Astrocyte of the spinal cord (primary cell): ENCODE measurements around the gene PHC3.
"Not testable (repeated sequence)": the region's sequence is repeated elsewhere in the genome, so short reads cannot be mapped to it uniquely, and the experiment has no call there.

Experiments used
- DNase-seq: peaks from one replicate; pipeline ENCODE4 v3.0.0; 2011; ENCODE audit warnings: low read depth, low spot score
- H3K4me3 ChIP-seq: 2 replicates; pipeline ENCODE4 v1.5.1; 2011; ENCODE audit warnings: low read depth, mild to moderate bottlenecking, low read length, moderate library complexity
- in situ Hi-C: cut with HindIII; loops from 2 replicates; pipeline ENCODE4 v1.10.0; 2017; ENCODE audit warnings: low sequenced_read_pairs
- TF ChIP-seq, protein P1 (sequence below): IDR thresholded peaks from 2 replicates; pipeline ENCODE4 v1.5.1; 2012; ENCODE audit warnings: low read depth, mild to moderate bottlenecking, low read length, inconsistent platforms

Gene PHC3

GRCh38 chr3:170221924-170222646, 40.6 kb upstream of the PHC3 start, which contains the start of gene PRKCI:
Gene PRKCI (plus strand): TSS chr3:170222424. CDS start chr3:170222670, 246 bp downstream.
- in situ Hi-C loops = no loop called here
- DNase-seq = peak; percentile 98
- TF ChIP-seq, protein P1, sequence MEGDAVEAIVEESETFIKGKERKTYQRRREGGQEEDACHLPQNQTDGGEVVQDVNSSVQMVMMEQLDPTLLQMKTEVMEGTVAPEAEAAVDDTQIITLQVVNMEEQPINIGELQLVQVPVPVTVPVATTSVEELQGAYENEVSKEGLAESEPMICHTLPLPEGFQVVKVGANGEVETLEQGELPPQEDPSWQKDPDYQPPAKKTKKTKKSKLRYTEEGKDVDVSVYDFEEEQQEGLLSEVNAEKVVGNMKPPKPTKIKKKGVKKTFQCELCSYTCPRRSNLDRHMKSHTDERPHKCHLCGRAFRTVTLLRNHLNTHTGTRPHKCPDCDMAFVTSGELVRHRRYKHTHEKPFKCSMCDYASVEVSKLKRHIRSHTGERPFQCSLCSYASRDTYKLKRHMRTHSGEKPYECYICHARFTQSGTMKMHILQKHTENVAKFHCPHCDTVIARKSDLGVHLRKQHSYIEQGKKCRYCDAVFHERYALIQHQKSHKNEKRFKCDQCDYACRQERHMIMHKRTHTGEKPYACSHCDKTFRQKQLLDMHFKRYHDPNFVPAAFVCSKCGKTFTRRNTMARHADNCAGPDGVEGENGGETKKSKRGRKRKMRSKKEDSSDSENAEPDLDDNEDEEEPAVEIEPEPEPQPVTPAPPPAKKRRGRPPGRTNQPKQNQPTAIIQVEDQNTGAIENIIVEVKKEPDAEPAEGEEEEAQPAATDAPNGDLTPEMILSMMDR = no peak

DNA sequence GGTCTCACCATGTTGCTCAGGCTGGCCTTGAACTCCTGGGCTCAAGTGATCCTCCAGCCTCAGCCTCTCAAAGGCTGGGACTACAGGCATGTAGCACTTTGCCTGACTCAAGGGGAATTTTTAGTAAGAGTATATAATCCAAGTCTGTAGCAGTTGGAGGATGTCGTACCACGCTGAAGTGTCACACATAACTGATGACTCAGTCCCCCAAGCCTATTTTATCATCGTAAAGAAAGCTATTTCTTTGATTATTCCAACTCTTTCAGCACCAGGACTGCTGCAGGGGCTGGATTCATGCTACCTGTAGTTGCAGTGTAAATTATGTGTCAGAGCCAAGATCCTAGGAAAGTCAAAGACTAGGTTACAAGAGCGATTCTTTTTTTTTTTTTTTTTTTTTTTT, 39.3 kb upstream of the PHC3 start:
- DNase-seq = no peak
- in situ Hi-C loops = no loop called here
- TF ChIP-seq, protein P1 = no peak
- H3K4me3 ChIP-seq = no peak overlapping the region

More at GRCh38 chr3:170221924-170222646, 40.6 kb upstream of the PHC3 start, which contains the start of gene PRKCI:
- peak within 1 kb of the TSS; percentile 78 for H3K4me3 ChIP-seq

DNA sequence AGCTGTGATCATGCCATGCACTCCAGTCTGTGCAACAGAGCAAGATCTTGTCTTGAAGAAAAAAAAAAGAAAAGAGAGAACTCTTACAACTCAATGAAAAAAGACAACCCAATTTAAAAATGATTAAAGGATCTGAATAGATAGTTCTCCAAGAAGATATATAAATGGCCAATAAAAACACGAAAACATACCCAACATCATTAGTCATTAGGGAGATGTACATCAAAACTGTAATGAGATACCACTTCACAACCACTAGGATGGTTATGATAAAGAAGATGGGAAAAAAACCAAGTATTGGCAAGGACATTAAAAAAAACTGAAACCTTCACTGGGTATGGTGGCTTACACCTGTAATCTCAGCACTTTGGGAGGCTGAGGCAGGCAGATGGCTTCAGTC, 38.3 kb upstream of the PHC3 start:
- no peak for DNase-seq
- TF ChIP-seq, protein P1 = no peak
- in situ Hi-C loops = no loop called here
- H3K4me3 ChIP-seq = no peak overlapping the region

GRCh38 chr3:170211668-170212067, 30.1 kb upstream of the PHC3 start:
- TF ChIP-seq, protein P1 = no peak
- no peak overlapping the region for H3K4me3 ChIP-seq
- no peak for DNase-seq
- in situ Hi-C loops = no loop called here

DNA sequence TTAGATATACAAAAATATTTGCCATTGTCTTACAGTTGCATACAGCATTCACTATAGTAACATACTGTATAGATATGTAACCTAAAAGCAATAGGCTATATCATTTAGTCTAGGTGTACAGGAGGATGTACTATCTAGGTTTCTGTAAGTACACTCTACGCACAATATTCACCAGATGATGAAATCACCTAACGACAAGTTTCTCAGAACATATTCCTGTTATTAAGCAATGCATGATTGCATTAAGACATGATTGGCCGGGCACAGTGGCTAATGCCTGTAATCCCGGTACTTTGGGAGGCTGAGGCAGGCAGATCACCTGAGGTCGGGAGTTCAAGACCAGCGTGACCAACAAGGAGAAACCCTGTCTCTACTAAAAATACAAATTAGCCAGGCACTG, 26.2 kb upstream of the PHC3 start:
- DNase-seq = no peak
- TF ChIP-seq, protein P1 = no peak
- no peak overlapping the region for H3K4me3 ChIP-seq
- in situ Hi-C loops = no loop called here

GRCh38 chr3:170206164-170206762, 24.7 kb upstream of the PHC3 start:
- in situ Hi-C loops, H3K4me3 ChIP-seq, DNase-seq: not testable (repeated sequence)

DNA sequence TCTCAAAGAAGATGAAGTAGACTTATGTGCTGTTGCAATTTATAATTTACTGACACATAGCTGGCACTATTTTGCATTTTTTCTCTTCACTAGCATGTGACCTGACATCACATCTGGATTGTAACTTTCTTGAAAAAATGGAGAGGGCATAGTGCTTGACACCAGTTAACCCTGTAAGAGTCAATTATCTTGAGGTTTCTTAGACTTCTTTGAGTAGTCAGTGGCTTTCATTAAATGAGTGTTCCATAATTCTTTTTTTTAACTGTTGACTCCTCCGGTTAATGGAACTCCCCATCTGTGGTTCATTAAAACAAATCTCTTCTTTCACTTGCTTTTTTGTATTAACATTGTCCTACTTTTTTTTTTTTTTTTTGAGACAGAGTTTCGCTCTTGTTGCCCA, 23.8 kb upstream of the PHC3 start:
- in situ Hi-C loops = no loop called here
- no peak overlapping the region for H3K4me3 ChIP-seq
- no peak for DNase-seq
- TF ChIP-seq, protein P1 = no peak
